ENCODE results near the gene PFAS.
"Not testable (repeated sequence)": the region's sequence is repeated elsewhere in the genome, so short reads cannot be mapped to it uniquely, and the experiment has no call there.

The PFAS gene

GRCh38 chr17:8225813-8226535 lies 23.1 kb upstream of the PFAS start:
- in situ Hi-C loops (cut with MboI; ENCODE audit: low sequenced_read_pairs): no loop called here

- in situ Hi-C loops (cut with MboI; ENCODE audit: low sequenced_read_pairs): no loop called here
These were observed 22.4 kb upstream of the PFAS start for GRCh38 chr17:8226536-8227237.

- in situ Hi-C loops (cut with MboI; ENCODE audit: low sequenced_read_pairs): no loop called here
These were observed 21.9 kb upstream of the PFAS start for GRCh38 chr17:8227238-8227581.

- in situ Hi-C loops (cut with MboI; ENCODE audit: low sequenced_read_pairs): no loop called here
These were observed 17.4 kb upstream of the PFAS start for GRCh38 chr17:8231701-8232100.

- in situ Hi-C loops (cut with MboI; ENCODE audit: low sequenced_read_pairs): no loop called here
These were observed 14.5 kb upstream of the PFAS start for GRCh38 chr17:8234361-8235270.

GRCh38 chr17:8235676-8236075 lies 13.4 kb upstream of the PFAS start:
- in situ Hi-C loops (cut with MboI; ENCODE audit: low sequenced_read_pairs): no loop called here

- in situ Hi-C loops (cut with MboI; ENCODE audit: low sequenced_read_pairs): no loop called here
These were observed 11.9 kb upstream of the PFAS start for GRCh38 chr17:8237175-8237574.

- in situ Hi-C loops (cut with MboI; ENCODE audit: low sequenced_read_pairs): no loop called here
These were observed 11.2 kb upstream of the PFAS start for GRCh38 chr17:8237886-8238285.

- in situ Hi-C loops (cut with MboI; ENCODE audit: low sequenced_read_pairs): no loop called here
These were observed 5.3 kb upstream of the PFAS start for GRCh38 chr17:8243827-8244226.

GRCh38 chr17:8244768-8245167 lies 4.3 kb upstream of the PFAS start:
- in situ Hi-C loops (cut with MboI; ENCODE audit: low sequenced_read_pairs): no loop called here

GRCh38 chr17:8249621-8250500 lies 772 bp downstream of the PFAS start:
- in situ Hi-C loops (cut with MboI; ENCODE audit: low sequenced_read_pairs): no loop called here

GRCh38 chr17:8251411-8251810 lies 2.3 kb downstream of the PFAS start:
- in situ Hi-C loops (cut with MboI; ENCODE audit: low sequenced_read_pairs): not testable (repeated sequence)

- in situ Hi-C loops (cut with MboI; ENCODE audit: low sequenced_read_pairs): no loop called here
These were observed 4.7 kb downstream of the PFAS start for GRCh38 chr17:8253801-8254200.

- in situ Hi-C loops (cut with MboI; ENCODE audit: low sequenced_read_pairs): no loop called here
These were observed 5.8 kb downstream of the PFAS start for GRCh38 chr17:8254881-8255280.

- in situ Hi-C loops (cut with MboI; ENCODE audit: low sequenced_read_pairs): no loop called here
These were observed 6.4 kb downstream of the PFAS start for GRCh38 chr17:8255499-8255898.

- in situ Hi-C loops (cut with MboI; ENCODE audit: low sequenced_read_pairs): no loop called here
These were observed 7.2 kb downstream of the PFAS start for GRCh38 chr17:8256291-8256690.

- in situ Hi-C loops (cut with MboI; ENCODE audit: low sequenced_read_pairs): no loop called here
These were observed 7.6 kb downstream of the PFAS start for GRCh38 chr17:8256691-8257090.

GRCh38 chr17:8257801-8258200 lies 8.7 kb downstream of the PFAS start:
- in situ Hi-C loops (cut with MboI; ENCODE audit: low sequenced_read_pairs): no loop called here

GRCh38 chr17:8264320-8264719 lies 15.2 kb downstream of the PFAS start:
- in situ Hi-C loops (cut with MboI; ENCODE audit: low sequenced_read_pairs): no loop called here

GRCh38 chr17:8264836-8265542 lies 15.9 kb downstream of the PFAS start:
- in situ Hi-C loops (cut with MboI; ENCODE audit: low sequenced_read_pairs): no loop called here

Measured in HL-60/S4 treated with retinoic acid at 250 ng/mL for 4 days and 3 days (cell line).